SK-N-MC (cell line): Measurements from ENCODE around the gene GALNT18.

ENCODE experiments used
- FOXP2 ChIP-seq: optimal IDR thresholded peaks from 2 replicates; pipeline ENCODE3; 2011; ENCODE audit warnings: mild to moderate bottlenecking, moderate library complexity; ENCODE audit not compliant: insufficient read depth; ENCODE audit errors: extremely low read length, control extremely low read depth
- POLR2AphosphoS5 ChIP-seq: IDR thresholded peaks from 2 replicates; pipeline ENCODE4 v1.6.1; 2012; ENCODE audit warnings: mild to moderate bottlenecking, low read depth, low read length, borderline replicate concordance

DNA sequence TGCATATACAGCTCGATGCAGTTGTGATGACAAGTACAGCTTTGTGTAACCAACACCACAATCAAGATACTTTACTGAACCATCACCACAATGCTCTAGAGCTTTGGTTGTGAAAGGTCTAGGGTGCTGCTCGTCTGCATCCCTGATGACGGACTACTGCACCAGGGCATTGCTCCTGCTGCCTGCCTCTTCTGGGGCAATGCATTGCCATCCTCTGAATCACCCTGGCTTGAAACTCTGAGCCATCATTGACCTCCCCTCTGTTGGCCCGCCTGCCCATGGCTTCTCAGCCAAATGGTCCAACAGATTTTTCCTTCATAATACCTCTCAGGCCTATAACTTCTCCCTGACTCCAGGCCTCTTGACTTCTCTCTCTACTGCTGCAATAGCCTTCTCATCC, 191.4 kb downstream of the GALNT18 start:
- TF ChIP-seq POLR2AphosphoS5 (no peak), FOXP2 (no peak)
